ENCODE measurements around the gene RAB3GAP2.
A peak's percentile ranks its signal among the peaks of the same experiment; 100 is the strongest.
"Not testable (repeated sequence)": the region's sequence is repeated elsewhere in the genome, so short reads cannot be mapped to it uniquely, and the experiment has no call there.

RAB3GAP2 gene

DNA sequence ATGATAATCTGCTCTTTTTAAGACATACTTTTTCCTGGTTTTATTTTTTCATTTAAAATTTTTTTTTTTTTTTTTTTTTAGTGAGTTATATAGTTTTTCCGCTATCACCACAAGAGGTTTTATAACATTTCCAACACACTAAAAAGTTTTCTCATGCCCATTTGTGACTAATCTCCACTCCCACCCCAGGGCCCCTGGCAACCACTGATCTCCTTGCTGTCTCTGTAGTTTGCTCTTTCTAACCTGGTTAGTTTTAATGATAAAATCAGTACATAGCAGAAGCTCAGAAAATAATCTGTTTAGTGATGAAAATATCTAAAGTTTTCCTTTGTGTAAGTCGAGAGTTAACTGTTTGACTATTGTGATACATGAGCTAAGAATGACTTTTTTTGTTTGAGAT lies 136.5 kb downstream of the RAB3GAP2 start:
- DNase-seq (ENCODE audit: low read depth) = no peak

- no peak for DNase-seq (ENCODE audit: low read depth)
Observed at GRCh38 chr1:220129479-220130210, 142.6 kb downstream of the RAB3GAP2 start.

GRCh38 chr1:220127076-220127475 lies 145.2 kb downstream of the RAB3GAP2 start:
- no peak for DNase-seq (ENCODE audit: low read depth)

DNA sequence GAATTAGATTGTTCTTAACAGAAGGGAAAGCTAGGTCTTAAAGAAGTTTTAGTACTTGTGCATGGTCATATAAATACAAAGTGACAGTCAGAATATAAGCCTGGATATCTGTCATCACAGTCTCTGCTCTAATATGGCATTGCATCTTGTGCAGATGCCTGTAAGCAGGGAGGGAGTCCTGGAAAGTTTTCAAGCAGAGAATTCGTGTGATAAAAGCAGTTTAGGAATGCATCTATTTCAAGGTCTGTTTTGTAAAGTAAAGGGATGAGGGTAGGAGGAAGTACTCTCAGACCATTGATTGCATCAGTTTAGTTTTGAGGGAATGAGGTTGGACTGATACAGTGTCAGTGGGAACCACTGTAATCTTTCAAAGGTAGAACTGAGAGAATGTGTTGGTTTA lies 147.7 kb downstream of the RAB3GAP2 start:
- DNase-seq (ENCODE audit: low read depth) = no peak

DNA sequence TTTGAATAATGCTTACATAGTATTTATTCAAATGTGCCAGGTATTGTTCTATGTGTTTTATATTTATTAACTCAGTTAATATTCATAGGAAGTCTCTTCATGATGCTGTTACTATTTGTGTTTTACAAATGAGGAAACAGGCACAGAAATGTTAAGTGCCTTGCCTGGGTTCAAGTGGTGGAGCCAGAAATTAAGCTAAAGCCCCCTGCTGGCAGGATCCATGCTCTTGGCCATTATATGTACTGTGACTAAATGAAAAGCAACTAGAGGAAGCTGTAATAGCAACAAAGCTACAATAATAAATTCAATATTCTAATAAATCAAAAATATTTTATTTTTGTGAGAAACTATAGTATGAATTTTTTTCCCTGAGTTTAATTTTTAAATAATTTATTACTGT lies 148.4 kb downstream of the RAB3GAP2 start:
- DNase-seq (ENCODE audit: low read depth) = peak; percentile 42

DNA sequence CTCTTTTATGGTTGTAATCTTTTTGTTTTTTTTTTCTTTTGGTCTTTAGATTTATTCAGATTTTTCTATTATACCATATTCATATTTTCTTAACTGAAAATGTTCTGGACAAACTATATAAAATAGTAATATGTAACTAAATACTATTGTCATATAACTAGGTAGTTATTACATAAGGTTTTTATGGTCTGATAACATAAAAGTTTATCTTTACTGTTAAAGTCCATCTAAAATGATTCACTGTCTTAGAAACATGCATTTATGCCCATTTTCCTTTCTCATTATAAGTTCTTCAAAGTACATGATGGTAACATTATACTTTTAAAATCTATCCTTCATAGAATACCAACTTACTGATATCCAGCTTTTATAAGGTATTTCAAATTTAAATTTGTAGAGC lies 149.2 kb downstream of the RAB3GAP2 start:
- DNase-seq (ENCODE audit: low read depth) = no peak

DNA sequence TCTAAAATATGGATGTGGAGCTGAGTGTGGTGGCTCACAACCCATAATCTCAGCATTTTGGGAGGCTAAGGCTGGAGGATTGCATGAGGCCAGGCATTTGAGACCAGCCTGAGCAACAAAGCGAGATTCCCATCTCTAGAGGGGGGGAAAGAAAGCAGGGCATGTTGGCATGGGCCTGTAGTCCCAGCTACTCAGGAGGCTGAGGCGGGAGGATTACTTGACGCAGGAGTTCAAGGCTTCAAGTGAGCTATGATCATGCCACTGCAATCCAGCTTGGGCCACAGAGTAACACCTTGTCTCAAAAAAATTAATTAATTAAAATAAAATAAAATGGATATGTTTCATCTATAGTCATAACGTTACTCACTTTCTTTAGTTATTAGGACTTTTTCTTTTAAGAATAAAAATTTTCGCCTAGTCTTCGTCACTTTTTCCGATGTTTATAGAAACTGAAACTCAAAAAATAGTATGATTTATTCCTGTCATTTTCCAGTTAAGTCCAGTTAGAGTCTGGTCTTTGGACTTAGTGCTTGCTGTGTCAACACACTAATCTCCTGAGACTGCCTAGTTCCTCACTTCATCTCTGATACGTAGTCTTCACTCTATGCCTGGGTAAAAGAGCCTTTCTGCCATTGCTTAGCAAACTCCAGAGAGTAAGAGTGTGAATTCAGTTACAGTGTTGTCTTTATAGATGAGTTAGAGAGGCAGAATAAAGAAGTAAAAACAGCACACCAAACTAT lies 150.3 kb downstream of the RAB3GAP2 start:
- no peak for DNase-seq (ENCODE audit: low read depth)

DNA sequence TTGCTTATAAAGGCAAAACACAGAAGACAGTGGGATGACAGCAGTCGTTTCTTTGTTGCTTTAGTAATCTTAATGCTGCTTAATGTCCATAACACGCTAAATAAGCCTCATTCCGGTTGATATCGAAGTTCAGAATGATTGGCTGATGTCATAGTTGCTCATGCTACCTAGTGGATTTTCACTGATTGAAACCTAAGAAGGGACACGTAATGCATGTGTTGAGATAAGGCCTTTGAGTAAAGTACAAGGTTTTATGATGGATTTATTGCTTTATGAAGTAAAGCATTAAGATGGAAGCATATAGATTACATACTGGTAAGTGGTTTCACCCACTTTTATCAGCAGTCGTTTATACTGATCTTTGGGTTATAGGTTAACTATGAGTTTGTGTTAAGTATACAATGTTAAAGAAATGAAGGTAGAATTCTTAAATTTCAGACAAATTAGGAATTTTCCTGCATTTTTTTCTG lies 153.2 kb downstream of the RAB3GAP2 start:
- no peak for DNase-seq (ENCODE audit: low read depth)

- DNase-seq (ENCODE audit: low read depth) = peak; percentile 63
Observed at GRCh38 chr1:220113136-220113695, 159.0 kb downstream of the RAB3GAP2 start.

GRCh38 chr1:220112600-220112999 lies 159.7 kb downstream of the RAB3GAP2 start:
- DNase-seq (ENCODE audit: low read depth) = not testable (repeated sequence)

- DNase-seq (ENCODE audit: low read depth) = not testable (repeated sequence)
Observed at GRCh38 chr1:220110473-220110872, 161.8 kb downstream of the RAB3GAP2 start.

DNA sequence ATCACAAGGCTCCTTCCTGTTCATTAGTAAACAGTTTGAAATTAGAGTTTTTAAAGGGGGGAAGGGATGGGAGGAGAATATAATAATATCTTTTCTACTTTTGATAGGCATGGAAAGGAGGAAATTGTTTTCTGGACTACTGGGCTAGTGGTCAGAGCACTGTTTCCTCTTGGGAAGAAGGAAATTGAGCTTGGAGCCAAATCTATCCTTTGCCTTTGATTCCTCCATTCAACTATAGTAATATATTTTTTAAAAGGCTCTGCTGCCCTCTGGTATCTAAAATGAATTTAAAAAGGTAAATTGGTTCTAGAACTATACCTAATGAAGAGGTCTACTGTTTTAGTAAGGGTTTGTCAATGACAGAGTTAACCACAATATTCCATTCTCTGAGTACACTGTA lies 172.4 kb downstream of the RAB3GAP2 start:
- DNase-seq (ENCODE audit: low read depth) = no peak

All from ELR (cell line).